A204.1 (cell line): ENCODE measurements around the gene SPATA21.

ENCODE experiments used
- FAIRE-seq: peaks from 2 replicates; lab custom pipeline; 2012; peaks lifted over from hg19 to GRCh38; lab: Jason Lieb, UNC

The SPATA21 gene

DNA sequence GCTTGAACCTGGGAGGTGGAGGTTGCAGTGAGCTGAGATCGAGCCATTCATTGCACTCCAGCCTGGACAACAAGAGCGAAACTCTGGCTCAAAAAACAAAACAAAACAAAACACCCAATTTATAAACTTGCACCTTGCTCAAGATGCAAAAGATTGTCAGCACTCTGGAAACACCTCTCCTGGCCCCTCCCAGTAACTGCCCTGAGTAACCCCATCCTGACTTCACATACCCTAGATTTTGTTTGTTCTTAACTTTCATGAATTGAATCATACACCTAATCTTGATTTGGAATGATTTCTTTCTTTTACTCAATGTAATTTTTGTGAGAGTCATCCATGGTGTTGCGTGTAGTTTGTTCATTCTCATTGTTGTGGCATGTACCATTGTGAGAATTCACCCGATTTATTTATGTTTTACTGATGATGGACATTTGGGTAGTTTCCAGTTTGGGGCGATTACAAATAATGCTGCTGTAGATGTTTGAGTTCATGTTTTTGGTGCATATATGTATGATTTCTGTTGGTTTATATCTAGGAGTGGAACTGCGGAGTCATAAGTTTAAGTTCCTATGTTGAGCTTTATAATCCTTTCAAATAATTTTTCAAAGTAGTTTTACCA, 13.7 kb upstream of the SPATA21 start:
- FAIRE-seq = no peak

GRCh38 chr1:16449666-16450065, 12.4 kb upstream of the SPATA21 start:
- no peak for FAIRE-seq

DNA sequence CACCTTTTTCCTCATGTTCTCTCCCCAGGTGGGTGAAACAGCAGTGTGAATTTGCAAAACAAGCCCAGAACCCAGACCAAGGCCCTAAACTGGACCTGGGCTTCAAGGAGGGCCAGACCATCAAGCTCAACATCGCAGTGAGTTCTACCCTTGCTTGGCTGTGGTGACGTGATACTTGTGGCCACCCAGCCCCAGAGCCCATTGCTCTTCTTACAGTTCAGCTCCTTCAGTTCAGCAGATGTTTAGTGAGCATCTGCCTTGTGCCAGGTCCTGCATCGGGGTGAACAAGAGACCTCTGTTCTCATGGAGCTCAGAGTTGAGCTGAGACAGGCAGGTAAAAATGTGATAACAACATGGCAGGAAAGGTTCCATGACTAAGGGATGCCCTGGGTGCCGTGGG, 11.8 kb upstream of the SPATA21 start:
- FAIRE-seq = no peak

GRCh38 chr1:16447641-16448040, 10.4 kb upstream of the SPATA21 start:
- no peak for FAIRE-seq

- FAIRE-seq = no peak
Observed at GRCh38 chr1:16446116-16446515, 8.9 kb upstream of the SPATA21 start.

GRCh38 chr1:16445052-16445451, 7.8 kb upstream of the SPATA21 start:
- FAIRE-seq = no peak

DNA sequence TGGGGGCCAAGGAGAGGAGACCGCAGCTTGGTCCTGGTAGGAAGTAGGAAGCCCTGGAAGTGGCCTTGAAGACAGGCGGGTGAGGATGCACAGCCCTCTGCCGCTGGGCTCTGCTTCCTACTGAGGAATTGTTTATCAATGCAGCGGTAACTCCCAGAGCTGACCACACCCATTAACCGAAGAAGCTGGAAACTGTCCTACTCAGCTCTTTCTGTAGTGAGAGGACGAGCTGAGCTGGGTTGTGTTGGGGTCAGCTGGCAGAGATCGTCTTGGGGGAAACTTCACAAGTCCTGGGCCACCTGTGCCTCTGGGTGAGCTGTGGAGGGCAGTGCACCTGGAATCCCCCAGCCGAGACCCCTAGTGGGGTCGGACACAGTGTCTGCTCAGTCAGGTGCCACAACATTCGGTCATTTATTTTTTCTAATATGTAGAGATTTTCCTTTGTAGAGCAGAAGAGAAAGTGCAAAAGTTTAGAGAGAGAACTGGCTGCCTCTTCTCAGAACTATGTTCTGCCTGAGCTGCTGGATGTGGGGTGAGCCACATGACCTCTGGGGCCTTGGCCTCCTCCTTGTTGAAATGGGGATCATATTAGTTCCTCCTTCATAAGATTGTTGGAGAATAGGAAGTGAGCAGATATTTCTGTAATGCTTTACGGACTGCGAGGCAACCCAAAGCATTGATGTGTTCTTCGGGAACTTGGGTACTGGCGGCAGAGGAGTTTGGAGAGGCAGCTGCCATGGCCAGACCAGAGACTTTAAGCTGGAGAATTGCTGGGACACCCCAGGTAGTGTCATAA, 6.9 kb upstream of the SPATA21 start:
- no peak for FAIRE-seq

DNA sequence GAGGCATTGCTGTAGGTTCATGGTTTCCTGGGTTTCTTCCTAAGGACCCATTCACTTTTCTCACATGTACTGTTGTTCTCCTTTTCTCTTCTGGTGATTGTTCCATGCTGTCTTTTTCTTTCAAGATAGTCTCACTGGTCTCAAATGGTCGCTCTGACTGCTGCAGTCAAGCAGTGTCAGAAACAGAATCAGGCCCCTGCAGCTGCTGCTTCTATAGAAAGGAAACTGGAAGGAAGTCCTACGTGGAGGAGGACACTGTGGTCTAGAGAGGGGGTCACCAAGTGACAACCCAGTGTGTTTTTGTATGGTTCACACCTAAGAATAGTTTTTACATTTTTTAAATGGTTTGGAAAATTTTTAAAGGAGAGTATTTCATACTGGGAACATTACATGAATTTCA, 5.7 kb upstream of the SPATA21 start:
- no peak for FAIRE-seq

- no peak for FAIRE-seq
Observed at GRCh38 chr1:16442265-16442664, 5.0 kb upstream of the SPATA21 start.

- no peak for FAIRE-seq
Observed at GRCh38 chr1:16441282-16441665, 4.0 kb upstream of the SPATA21 start.

DNA sequence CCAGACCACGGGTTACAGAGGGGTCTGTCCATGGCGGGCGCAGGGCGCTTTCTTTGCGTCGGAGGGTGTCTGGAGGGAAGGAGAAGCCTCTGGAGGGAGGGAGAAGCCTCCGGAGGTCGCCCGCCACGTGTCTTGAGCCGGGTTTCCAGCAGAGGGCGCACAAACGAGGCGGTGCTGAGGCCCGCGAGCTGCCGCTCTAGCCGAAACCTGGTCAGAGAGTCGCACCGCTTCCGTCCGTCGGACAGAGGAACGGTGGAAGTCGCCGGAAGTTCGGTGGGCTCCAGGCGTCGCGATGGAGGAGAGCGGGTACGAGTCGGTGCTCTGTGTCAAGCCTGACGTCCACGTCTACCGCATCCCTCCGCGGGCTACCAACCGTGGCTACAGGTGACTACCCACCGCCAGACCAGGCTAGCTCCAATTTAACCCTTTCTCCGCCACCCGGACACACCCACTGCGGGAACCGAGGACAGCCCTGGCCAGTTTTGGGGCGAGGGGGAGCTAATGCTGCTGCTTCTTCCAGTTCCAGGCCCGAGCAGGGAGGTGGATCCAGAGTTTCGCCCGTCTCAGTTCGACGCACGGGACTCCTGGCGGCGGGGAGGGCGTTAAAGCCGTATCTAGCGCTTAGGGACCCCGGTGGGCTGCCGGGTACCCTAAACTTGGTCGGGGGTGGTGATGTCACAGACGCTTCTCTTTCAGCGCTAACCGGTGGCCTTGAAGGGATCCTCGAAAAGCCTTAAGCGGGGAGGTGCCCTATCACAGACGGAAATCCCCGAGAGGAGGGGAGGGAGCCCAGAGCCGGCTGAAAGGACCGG, 3.5 kb upstream of the SPATA21 start, which contains the start of gene NECAP2:
NECAP2 (plus strand) TSS at position 255 of the 812 bp plus-strand sequence; CDS start at position 293, 38 bp downstream.
- no peak for FAIRE-seq

GRCh38 chr1:16440131-16440469, 2.9 kb upstream of the SPATA21 start:
- FAIRE-seq = no peak

GRCh38 chr1:16438924-16439323, 1.7 kb upstream of the SPATA21 start:
- FAIRE-seq = no peak

GRCh38 chr1:16438516-16438915, 1.3 kb upstream of the SPATA21 start:
- FAIRE-seq = no peak

- FAIRE-seq = no peak
Observed at GRCh38 chr1:16434501-16434900, 2.7 kb downstream of the SPATA21 start.

DNA sequence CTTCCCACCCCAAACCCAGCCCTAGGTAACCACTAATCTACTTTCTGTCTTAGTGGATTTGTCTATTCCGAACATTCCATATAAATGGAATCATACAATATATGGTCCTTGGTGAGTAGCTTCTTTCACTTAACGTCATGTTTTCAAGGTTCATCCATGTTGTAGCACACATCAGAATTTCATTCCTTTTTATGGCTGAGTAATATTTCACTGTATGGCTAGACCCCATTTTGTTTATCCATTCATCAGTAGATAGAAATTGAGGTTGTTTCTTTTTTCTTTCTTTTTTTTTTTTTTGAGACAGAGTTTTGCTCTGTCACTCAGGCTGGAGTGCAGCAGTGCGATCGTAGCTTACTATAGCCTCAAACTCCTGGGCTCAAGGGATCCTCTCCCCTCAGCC, 3.2 kb downstream of the SPATA21 start:
- no peak for FAIRE-seq

GRCh38 chr1:16433030-16433429, 4.2 kb downstream of the SPATA21 start:
- FAIRE-seq = no peak

GRCh38 chr1:16430606-16431005, 6.6 kb downstream of the SPATA21 start:
- no peak for FAIRE-seq

- FAIRE-seq = no peak
Observed at GRCh38 chr1:16425125-16426025, 11.8 kb downstream of the SPATA21 start.

DNA sequence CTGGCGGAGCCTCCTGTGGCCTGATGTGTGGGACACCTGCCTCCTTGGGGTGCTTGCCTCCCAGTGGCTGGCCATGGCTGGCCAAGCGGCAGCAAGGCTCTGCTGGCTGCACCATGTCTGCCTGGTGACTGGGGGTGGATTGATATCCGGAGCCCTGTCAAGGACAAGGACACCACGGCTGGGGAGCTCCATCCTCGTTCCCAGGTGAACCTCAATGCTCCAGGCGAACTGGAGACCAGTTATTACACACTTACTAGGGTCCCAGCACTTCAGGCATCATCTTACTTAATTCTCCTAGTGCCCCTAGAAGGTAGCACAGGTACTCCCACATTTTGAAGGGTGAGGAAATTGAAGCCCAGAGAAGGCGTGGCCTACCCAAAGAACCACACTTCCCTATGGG, 15.2 kb downstream of the SPATA21 start:
- FAIRE-seq = no peak

DNA sequence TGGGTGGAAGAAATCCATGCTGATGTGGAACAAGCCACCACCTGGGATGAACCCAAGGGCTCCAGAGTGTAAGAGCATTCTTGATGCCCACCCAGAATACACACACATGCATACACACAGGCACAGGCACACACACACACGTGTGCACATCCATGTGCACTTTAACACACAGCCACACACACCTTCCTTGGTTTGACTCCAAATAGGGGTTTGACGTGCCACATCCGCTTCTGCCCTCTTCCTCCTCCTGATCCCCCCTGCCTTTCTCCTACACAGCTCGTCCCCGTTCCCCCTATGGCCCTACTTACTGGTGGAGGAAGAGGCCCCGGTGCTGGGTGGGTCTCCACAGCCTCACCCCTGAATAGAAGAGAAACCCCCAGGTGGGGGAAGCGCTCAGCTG, 16.0 kb downstream of the SPATA21 start:
- no peak for FAIRE-seq

GRCh38 chr1:16420424-16421118, 16.7 kb downstream of the SPATA21 start:
- FAIRE-seq = no peak
